Endothelial cell of umbilical vein (primary cell): ENCODE data around the gene LPA. TPM values are rescaled to one million over a fixed set of nuclear protein-coding genes. Genes with fewer than 3 reads are reported as not detected.

Source experiments
- BruUV-seq: library from RNA; stranded (reverse); fragments of 400-500 nt; replicated peaks from 2 replicates; lab custom pipeline; 2021; lab: Mats Ljungman, UMichigan
- CTCF ChIA-PET: fragments of 300-600, 350-600 bp; sonication (Branson Sonifier 250); formaldehyde crosslinking; loops from one replicate; lab custom pipeline; 2021; ENCODE audit warnings: antibody characterized with exemption, inconsistent platforms; lab: Charles Lee
- POLR2A ChIA-PET: fragments of 300-600, 350-600 bp; sonication (Branson Sonifier 250); formaldehyde crosslinking; loops from one replicate; lab custom pipeline; 2021; ENCODE audit warnings: antibody characterized with exemption, inconsistent platforms; lab: Charles Lee
- DNase-seq: peaks from one replicate; pipeline ENCODE4 v3.0.0-alpha.2; 2011; ENCODE audit warnings: low read depth, low spot score
- FAIRE-seq: peaks from 2 replicates; lab custom pipeline; 2011; peaks lifted over from hg19 to GRCh38; lab: Jason Lieb, UNC
- H2AFZ ChIP-seq: 2 replicates; pipeline ENCODE4 v1.6.0; 2012; ENCODE audit warnings: low read depth, low read length, control low read depth, inconsistent platforms
- H3K27ac ChIP-seq: 2 replicates; pipeline ENCODE4 v1.5.1; 2011; ENCODE audit warnings: low read depth, mild to moderate bottlenecking, control low read depth, low read length, moderate library complexity; ENCODE audit not compliant: insufficient read depth
- H3K27me3 ChIP-seq, 2 experiments: 2 replicates each; pipeline versions ENCODE4 v1.6.0 to v1.6.1; 2011; ENCODE audit warnings: low read length in 2 of 2, mixed read lengths in 1 of 2; ENCODE audit not compliant: control insufficient read depth in 2 of 2, insufficient read depth in 2 of 2
- H3K36me3 ChIP-seq, 2 experiments: 2 replicates in 1 of 2; 3 replicates in 1 of 2; pipeline ENCODE4 v1.5.1; 2011; ENCODE audit warnings: low read length in 2 of 2, mild to moderate bottlenecking in 1 of 2, moderate library complexity in 1 of 2; ENCODE audit not compliant: control insufficient read depth in 2 of 2, insufficient read depth in 2 of 2; ENCODE audit errors: extremely low read depth in 1 of 2
- H3K4me1 ChIP-seq: 3 replicates; pipeline ENCODE4 v1.5.1; 2011; ENCODE audit warnings: mild to moderate bottlenecking, low read length; ENCODE audit not compliant: control insufficient read depth, insufficient read depth; ENCODE audit errors: extremely low read depth
- H3K4me2 ChIP-seq: 2 replicates; pipeline ENCODE4 v1.6.1; 2011; ENCODE audit warnings: low read length, control low read depth, mixed read lengths; ENCODE audit not compliant: insufficient read depth
- H3K4me3 ChIP-seq, 3 experiments: fragments of 200-600 bp in 1 of 3; sonication (generic), shearing (Covaris generic) in 1 of 3; replicated peaks in 1 of 3; 2 replicates each; pipeline ENCODE4 v1.5.1; 2011 to 2016; ENCODE audit warnings: control low read depth in 3 of 3, low read length in 3 of 3, mild to moderate bottlenecking in 2 of 3, inconsistent platforms in 1 of 3, low read depth in 1 of 3, moderate library complexity in 1 of 3; ENCODE audit not compliant: insufficient read depth in 1 of 3
- H3K79me2 ChIP-seq: 2 replicates; pipeline ENCODE4 v1.6.0; 2012; ENCODE audit warnings: low read length, inconsistent platforms; ENCODE audit not compliant: control insufficient read depth, insufficient read depth
- H3K9ac ChIP-seq: replicated peaks from 2 replicates; pipeline ENCODE3; 2011; ENCODE audit warnings: low read length, control low read depth; ENCODE audit not compliant: insufficient read depth; ENCODE audit errors: extremely low read depth
- H3K9me1 ChIP-seq: replicated peaks from 3 replicates; pipeline ENCODE4 v1.6.0; 2011; ENCODE audit warnings: mild to moderate bottlenecking, low read length; ENCODE audit not compliant: control insufficient read depth, insufficient read depth; ENCODE audit errors: extremely low read depth
- H3K9me3 ChIP-seq: replicated peaks from 2 replicates; pipeline ENCODE4 v1.5.1; 2012; ENCODE audit warnings: low read length, inconsistent platforms; ENCODE audit not compliant: control insufficient read depth, insufficient read depth
- H4K20me1 ChIP-seq: replicated peaks from 2 replicates; pipeline ENCODE3; 2011; ENCODE audit warnings: mild to moderate bottlenecking, low read length; ENCODE audit not compliant: control insufficient read depth, insufficient read depth; ENCODE audit errors: extremely low read depth
- EZH2 ChIP-seq: IDR thresholded peaks from 2 replicates; pipeline ENCODE4 v1.6.1; 2012; ENCODE audit warnings: borderline replicate concordance, low read depth, mild to moderate bottlenecking, moderate library complexity, low read length, inconsistent platforms; ENCODE audit not compliant: severe bottlenecking
- FOS ChIP-seq: IDR thresholded peaks from 2 replicates; pipeline ENCODE4 v1.6.1; 2011; ENCODE audit warnings: mild to moderate bottlenecking, low read length, moderate library complexity, borderline replicate concordance; ENCODE audit not compliant: insufficient read depth
- GATA2 ChIP-seq: IDR thresholded peaks from 2 replicates; pipeline ENCODE4 v1.7.0; 2011; ENCODE audit warnings: low read depth, mild to moderate bottlenecking, moderate library complexity, mixed read lengths, low read length; ENCODE audit not compliant: insufficient read length, insufficient read depth
- JUN ChIP-seq: IDR thresholded peaks from 2 replicates; pipeline ENCODE4 v1.6.1; 2011; ENCODE audit warnings: borderline replicate concordance, low read depth; ENCODE audit not compliant: insufficient read length, insufficient read depth
- MAX ChIP-seq: IDR thresholded peaks from 2 replicates; pipeline ENCODE4 v1.6.1; 2011; ENCODE audit not compliant: insufficient read depth, insufficient read length
- MYC ChIP-seq: IDR thresholded peaks from one replicate; pipeline ENCODE4 v1.6.1; 2011; ENCODE audit warnings: mild to moderate bottlenecking, low read depth, low read length
- POLR2A ChIP-seq: IDR thresholded peaks from 2 replicates; pipeline ENCODE4 v1.6.1; 2012; ENCODE audit warnings: low read depth, mild to moderate bottlenecking, control low read depth, low read length
- POLR2AphosphoS5 ChIP-seq: IDR thresholded peaks from 2 replicates; pipeline ENCODE4 v1.6.1; 2012; ENCODE audit warnings: low read depth, mild to moderate bottlenecking, control low read depth, low read length, moderate library complexity; ENCODE audit not compliant: insufficient read depth
- dilution Hi-C: fragments of 300-500 bp; cut with MboI; formaldehyde crosslinking; loops from one replicate; pipeline ENCODE4 v1.15.0; 2019; ENCODE audit warnings: low sequenced_read_pairs; ENCODE audit not compliant: extremely low pct_ligation_motif_present
- intact Hi-C: fragments of 100-400 bp; cut with micrococcal nuclease; formaldehyde crosslinking; loops from one replicate; pipeline ENCODE4 v1.10.0; 2022
- polyA plus RNA-seq, 4 experiments: library from polyadenylated mRNA; depleted of rRNA in 3 of 4; stranded (reverse) in 3 of 4; unstranded in 1 of 4; fragments of >200 nt; gene quantifications; 2 replicates each; pipeline versions ENCODE4 v1.2.1 to v1.2.3, GENCODE V29; 2011 to 2012; ENCODE audit warnings: missing spikeins in 1 of 4
- total RNA-seq: library from RNA; stranded (reverse); gene quantifications from 2 replicates; pipeline ENCODE4 v1.2.3, GENCODE V29; 2021
- TF ChIP-seq, protein P1 (sequence below), 2 donors: IDR thresholded peaks; 1 replicate in 1 of 2; 2 replicates in 1 of 2; pipeline ENCODE4 v1.5.1; 2011; ENCODE audit warnings: low read length in 2 of 2, mild to moderate bottlenecking in 2 of 2, moderate library complexity in 2 of 2, control low read depth in 1 of 2, inconsistent platforms in 1 of 2, low read depth in 1 of 2; ENCODE audit not compliant: insufficient read depth in 1 of 2; ENCODE audit errors: extremely low read depth in 1 of 2

LPA gene
- total and polyA plus RNA-seq, 2 donors (not counting 3 experiments of a cell fraction or from before 2014, with no cell fraction given), result not detected

DNA sequence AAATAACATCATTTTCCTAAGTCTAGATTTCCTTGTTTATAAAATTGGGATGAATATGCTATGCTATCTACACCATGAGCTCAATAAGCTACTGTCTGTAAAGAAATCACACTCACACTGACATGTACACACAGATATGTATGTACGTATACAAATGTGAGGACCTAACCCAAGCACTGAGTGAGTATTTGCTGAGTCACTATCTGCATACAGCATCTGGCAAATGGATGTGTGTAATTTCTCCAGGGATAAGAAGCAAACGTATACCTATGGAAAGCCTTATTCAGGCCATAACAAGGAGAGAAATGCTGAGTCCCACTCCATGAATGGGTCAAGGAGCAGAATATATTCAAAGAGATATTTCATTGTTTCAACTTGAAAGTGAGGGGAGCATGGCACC is 153.9 kb downstream of the LPA start:
- Histone ChIP-seq H2AFZ (no peak overlapping the region), H3K27ac (no peak overlapping the region), H3K4me2 (no peak overlapping the region), H3K9me1 (no peaks in the 10 kb centered on the region), H3K9ac (no peak overlapping the region), H3K27me3 (no peaks in the 10 kb centered on the region), H3K36me3 (no peaks in the 10 kb centered on the region), H3K9me3 (no peaks in the 10 kb centered on the region), H3K4me1 (no peaks in the 10 kb centered on the region), H3K4me3 (no peak overlapping the region), H3K79me2 (no peaks in the 10 kb centered on the region), H4K20me1 (no peaks in the 10 kb centered on the region)
- CTCF ChIA-PET, result no interaction called here
- DNase-seq (no peak), FAIRE-seq (no peak)
- dilution Hi-C loops (no loop called here), intact Hi-C loops (no loop called here)
- POLR2A ChIA-PET, result no interaction called here
- TF ChIP-seq POLR2AphosphoS5 (no peak), MYC (no peak), GATA2 (no peak), MAX (no peak), EZH2 (no peak), FOS (no peak), JUN (no peak), POLR2A (no peak)
- TF ChIP-seq, protein P1, sequence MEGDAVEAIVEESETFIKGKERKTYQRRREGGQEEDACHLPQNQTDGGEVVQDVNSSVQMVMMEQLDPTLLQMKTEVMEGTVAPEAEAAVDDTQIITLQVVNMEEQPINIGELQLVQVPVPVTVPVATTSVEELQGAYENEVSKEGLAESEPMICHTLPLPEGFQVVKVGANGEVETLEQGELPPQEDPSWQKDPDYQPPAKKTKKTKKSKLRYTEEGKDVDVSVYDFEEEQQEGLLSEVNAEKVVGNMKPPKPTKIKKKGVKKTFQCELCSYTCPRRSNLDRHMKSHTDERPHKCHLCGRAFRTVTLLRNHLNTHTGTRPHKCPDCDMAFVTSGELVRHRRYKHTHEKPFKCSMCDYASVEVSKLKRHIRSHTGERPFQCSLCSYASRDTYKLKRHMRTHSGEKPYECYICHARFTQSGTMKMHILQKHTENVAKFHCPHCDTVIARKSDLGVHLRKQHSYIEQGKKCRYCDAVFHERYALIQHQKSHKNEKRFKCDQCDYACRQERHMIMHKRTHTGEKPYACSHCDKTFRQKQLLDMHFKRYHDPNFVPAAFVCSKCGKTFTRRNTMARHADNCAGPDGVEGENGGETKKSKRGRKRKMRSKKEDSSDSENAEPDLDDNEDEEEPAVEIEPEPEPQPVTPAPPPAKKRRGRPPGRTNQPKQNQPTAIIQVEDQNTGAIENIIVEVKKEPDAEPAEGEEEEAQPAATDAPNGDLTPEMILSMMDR (IDR thresholded peaks at IDR 0.05; ENCODE audit: extremely low read depth in 1 of 2, insufficient read depth in 1 of 2, low read depth in 1 of 2, low read length in 2 of 2), result no peak
- no TSS peak for BruUV-seq
